Activated T-cell treated with anti-CD3 and anti-CD28 coated beads for 1 hour (primary cell): ENCODE measurements around the gene KLHL5.
"Not testable (repeated sequence)": the region's sequence is repeated elsewhere in the genome, so short reads cannot be mapped to it uniquely, and the experiment has no call there.

Source experiments
- DNase-seq: peaks from one replicate; pipeline ENCODE4 v3.0.0-alpha.2; 2020; ENCODE audit warnings: low read depth

KLHL5 gene

GRCh38 chr4:39102297-39102696 lies 40.3 kb downstream of the KLHL5 start:
- no peak for DNase-seq

- DNase-seq, result no peak
Observed at GRCh38 chr4:39103291-39103690, 41.3 kb downstream of the KLHL5 start.

DNA sequence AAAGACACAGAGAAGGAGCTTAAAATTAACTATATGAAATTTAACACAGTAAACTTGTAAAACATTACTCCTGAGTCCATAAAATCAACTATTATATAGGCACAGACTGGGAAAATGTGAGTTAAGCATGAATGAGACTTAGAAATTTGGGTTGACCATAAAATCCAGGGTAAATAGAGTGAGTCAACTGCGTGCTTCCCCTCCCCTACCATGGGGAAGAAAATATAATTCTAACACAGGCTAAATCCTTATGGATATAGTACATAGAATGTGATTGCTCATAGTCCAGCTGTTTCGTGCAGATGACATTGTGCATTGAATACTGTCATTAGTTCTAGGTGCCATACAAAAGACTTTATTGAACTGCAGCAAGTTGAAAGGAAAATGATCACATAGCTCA lies 42.2 kb downstream of the KLHL5 start:
- DNase-seq, result no peak

DNA sequence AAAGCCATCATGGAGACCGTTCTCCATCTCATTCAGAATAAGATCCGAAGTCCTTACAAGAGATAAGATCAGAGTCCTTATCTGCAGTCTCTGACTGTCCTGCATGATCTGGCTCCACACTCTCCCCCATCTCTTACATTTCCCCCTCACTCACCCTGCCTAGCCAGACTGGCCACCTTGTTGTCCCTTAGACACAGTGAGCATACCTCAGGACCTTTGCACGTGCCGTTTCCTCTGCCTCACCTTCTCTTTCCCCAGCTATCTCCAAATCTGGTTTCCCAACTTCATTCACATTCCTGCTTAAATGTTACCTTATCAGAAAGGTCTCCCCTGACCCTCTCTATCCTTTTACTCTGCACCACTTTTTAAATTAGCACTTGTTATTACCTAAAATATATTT lies 44.0 kb downstream of the KLHL5 start:
- DNase-seq, result no peak

- DNase-seq, result no peak
Observed at GRCh38 chr4:39114436-39114835, 52.4 kb downstream of the KLHL5 start.

- DNase-seq, result no peak
Observed at GRCh38 chr4:39118034-39118658, 56.1 kb downstream of the KLHL5 start.

DNA sequence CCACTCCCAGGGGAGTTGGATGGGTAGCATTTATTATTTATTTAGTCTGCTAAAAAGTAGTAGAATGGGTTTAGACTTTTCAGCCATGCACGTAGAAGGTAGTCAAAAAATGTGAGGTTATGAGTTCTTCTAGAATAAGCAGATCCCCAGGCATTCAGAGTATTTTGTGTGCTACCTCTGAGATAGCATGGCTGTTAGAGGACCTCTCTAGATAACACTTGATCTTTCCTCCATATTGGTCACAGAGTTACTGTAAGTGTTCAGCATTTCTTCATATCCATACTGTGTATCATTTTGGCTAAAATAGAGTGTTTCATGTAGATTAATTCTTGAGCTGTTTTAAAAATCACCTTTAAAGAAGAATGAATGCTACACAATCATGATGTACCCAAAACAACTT lies 58.4 kb downstream of the KLHL5 start:
- no peak for DNase-seq

GRCh38 chr4:39124885-39125599 lies 63.0 kb downstream of the KLHL5 start:
- no peak for DNase-seq

DNA sequence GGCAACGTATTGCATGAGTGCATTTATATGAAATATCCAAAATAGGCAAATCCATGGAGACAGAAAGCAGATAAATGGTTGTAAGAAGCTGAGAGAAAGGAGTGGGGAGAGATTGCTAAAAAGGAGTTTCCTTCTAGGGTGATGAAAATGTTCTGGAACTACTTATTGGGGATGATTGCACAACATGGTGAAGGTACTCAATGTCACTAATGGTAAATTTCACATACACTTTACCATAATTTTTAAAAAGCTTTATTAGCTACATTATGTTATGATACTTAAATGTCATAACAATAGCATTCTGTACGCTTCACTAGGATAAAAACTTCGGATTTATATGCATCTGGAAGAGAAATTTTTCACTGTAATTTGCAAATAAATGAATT lies 63.6 kb downstream of the KLHL5 start:
- no peak for DNase-seq

- DNase-seq, result no peak
Observed at GRCh38 chr4:39126256-39127095, 64.4 kb downstream of the KLHL5 start.

DNA sequence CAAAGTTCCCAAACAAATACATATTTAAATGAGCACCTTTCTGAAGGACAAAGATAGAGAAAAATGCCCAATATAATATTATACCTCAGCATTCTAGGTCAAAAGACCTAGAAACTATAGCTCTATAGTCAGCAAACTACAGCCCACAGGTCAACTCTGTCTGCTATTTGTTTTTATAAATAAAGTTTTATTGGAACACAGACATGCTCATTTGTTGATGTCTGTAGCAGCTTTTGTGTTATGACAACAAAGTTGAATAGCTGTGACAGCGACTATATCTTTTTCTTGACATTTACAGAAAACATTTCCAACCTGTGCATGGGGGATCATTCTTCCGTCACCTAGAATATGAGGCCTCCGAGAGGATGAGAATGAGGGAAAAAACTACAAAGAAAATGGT lies 71.6 kb downstream of the KLHL5 start:
- DNase-seq, result no peak

- DNase-seq, result no peak
Observed at GRCh38 chr4:39134683-39135306, 72.8 kb downstream of the KLHL5 start.

DNA sequence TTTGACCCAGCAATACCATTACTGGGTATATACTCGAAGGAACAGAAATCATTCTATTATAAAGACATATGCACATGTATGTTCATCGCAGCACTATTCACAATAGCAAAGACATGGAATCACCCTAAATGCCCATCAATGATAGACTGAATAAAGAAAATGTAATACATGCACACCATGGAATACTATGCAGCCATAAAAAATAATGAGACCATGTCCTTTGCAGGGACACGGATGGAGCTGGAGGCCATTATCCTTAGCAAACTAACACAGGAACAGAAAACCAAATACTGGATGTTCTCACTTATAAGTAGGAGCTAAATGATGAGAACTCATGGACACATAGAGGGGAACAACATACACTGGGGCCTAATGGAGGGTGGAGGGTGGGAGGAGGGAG lies 76.2 kb downstream of the KLHL5 start:
- not testable (repeated sequence) for DNase-seq

DNA sequence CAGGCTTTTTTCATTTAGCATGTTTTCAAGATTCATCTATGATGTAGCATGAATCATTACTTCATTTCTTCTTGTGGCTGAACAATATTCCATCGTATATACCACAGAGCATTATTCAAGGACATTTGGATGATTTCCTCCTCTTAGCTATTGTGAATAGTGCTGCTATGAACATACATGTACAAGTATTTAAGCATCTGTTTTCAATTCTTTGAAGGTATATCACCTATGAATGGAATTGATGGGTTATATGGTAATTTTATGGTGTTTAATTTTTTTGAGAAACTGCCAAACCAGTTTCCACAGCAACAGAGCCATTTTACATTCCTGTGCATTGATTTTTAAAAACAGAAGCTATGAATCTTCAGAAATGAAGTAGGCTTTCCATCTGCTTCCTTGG lies 84.2 kb downstream of the KLHL5 start:
- no peak for DNase-seq

DNA sequence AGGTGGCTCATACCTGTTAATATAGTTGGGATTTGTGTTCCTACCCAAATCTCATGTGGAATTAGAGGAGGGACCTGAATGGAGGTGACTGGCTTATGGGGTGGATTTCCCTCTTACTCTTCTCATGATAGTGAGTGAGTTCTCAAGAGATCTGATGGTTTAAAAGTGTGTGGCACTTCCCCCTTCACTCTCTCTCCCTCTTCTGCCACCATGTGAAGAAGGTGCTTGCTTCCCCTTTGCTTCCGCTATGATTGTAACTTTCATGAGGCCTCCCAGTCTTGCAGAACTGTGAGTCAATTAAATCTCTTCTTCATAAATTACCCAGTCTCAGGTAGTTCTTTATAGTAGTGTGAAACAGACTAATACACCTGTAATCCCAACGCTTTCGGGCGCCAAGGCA lies 92.0 kb downstream of the KLHL5 start:
- no peak for DNase-seq

DNA sequence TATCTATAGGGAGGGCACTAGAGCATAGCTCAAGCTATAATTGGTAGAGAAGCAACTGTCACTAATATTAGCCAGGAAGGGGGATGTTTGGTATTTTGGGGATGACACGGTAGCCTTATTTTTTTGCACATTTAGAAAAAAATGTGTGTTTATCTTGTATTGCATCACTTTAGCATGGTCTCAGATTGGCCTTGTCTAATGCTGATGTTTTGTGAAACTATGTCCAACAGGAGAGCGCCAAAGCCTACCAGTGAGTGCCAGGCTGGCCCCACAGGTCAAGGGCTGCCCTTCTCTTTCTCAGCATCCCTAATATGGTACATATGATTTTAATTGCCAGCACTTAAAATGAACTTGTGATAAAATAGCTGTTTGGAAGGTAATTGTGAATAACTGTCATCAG lies 95.5 kb downstream of the KLHL5 start:
- DNase-seq, result no peak

DNA sequence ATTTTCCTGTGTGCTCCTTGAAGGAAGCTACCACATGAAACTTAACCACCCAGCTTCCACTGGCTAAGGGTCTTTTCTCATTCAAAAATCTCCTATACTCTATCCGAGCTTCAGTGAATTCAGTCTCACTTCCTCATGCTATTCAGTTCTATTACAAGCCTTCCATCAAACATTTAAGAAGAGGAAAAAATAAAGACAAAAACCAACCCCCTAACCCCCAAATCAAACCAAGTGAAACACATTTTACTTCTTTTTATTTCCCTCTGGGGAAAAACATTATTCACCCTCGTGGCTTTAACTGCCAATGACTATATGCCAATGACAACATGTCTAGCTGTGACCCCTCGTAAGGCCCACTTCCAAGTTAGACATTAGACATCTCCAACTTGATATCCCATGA lies 104.1 kb downstream of the KLHL5 start:
- no peak for DNase-seq

DNA sequence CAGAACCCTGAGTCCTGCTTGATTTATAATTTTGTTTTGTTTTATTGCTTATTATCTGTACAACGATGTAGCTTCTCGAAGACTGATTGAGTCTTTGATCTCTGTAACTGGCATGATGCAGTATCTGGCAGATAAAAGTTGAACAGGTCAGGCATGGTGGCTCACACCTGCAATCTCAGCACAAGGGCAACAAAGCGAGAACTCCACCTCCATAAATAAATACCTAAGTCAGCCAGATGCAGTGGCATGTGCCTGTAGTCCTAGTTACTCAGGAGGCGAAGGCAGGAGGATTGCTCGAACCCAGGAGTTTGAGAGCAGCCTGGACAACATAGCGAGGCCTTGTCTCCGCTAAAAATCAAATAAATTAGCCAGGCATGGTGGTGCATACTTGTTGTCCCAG lies 104.6 kb downstream of the KLHL5 start:
- no peak for DNase-seq

DNA sequence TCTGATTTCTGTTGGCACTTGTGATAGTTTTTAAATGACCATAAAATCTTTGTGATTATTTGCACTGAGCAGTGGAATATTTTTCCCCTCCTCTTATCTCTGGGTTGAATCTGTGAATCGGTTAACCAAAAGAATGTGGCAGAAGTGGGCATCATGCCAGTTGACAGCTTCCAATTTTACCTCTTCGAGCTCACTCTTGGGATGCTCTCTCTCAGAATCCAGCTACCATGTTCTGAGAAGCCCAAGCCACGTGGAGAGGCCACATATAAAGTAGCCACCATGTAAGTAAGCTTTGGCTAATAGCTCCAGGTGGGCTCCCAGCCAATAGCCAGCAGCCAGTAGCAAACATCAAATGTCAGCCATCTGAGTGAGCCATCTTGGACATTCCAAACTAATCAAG lies 107.4 kb downstream of the KLHL5 start:
- DNase-seq, result no peak

GRCh38 chr4:39170301-39170700 lies 108.3 kb downstream of the KLHL5 start:
- no peak for DNase-seq
